Aorta (tissue), 5 donors: ENCODE results near the gene PILRB. TPM values are rescaled to one million over a fixed set of nuclear protein-coding genes. Genes with fewer than 3 reads are reported as not detected.
"Not testable (repeated sequence)": the region's sequence is repeated elsewhere in the genome, so short reads cannot be mapped to it uniquely, and the experiment has no call there.

Experiments used
- ATAC-seq: fragments of 200-7000 bp; cut with Tn5 transposase; one replicate; pipeline ENCODE4 v1.9.1; 2022; ENCODE audit warnings: moderate library complexity; ENCODE audit not compliant: low FRiP score
- DNase-seq, 2 donors: peaks; one replicate each; pipeline ENCODE4 v3.0.0-alpha.2; 2020
- H3K27ac ChIP-seq, 2 donors: one replicate each; pipeline ENCODE4 v1.5.1; 2013; ENCODE audit warnings: low read length in 2 of 2, mild to moderate bottlenecking in 2 of 2, moderate library complexity in 2 of 2, control low read depth in 1 of 2, inconsistent platforms in 1 of 2, low read depth in 1 of 2
- H3K27me3 ChIP-seq, 2 donors: one replicate each; pipeline ENCODE4 v1.6.1; 2013; ENCODE audit warnings: control low read depth in 1 of 2, low read length in 1 of 2, mild to moderate bottlenecking in 1 of 2, moderate library complexity in 1 of 2; ENCODE audit not compliant: insufficient read depth in 2 of 2, control insufficient read depth in 1 of 2
- H3K36me3 ChIP-seq, 2 donors: one replicate each; pipeline ENCODE4 v1.6.1; 2013; ENCODE audit warnings: control low read depth in 1 of 2, low read length in 1 of 2, mild to moderate bottlenecking in 1 of 2; ENCODE audit not compliant: insufficient read depth in 2 of 2, control insufficient read depth in 1 of 2
- H3K4me1 ChIP-seq, 2 donors: one replicate each; pipeline ENCODE4 v1.6.1; 2013; ENCODE audit warnings: low read length in 2 of 2, control low read depth in 1 of 2, mild to moderate bottlenecking in 1 of 2, moderate library complexity in 1 of 2; ENCODE audit not compliant: insufficient read depth in 2 of 2, control insufficient read depth in 1 of 2
- H3K4me3 ChIP-seq, 2 donors: one replicate each; pipeline ENCODE4 v1.5.1; 2013; ENCODE audit warnings: low read length in 2 of 2, control low read depth in 1 of 2, mild to moderate bottlenecking in 1 of 2
- H3K9me3 ChIP-seq: one replicate; pipeline ENCODE4 v1.6.1; 2013; ENCODE audit warnings: mild to moderate bottlenecking, low read length; ENCODE audit not compliant: control insufficient read depth
- WGBS, 2 donors: extraction: QIAGEN DNeasy Blood & Tissue Kit; methylation state at CpG; one replicate each; pipeline ENCODE4 v1.1.7; 2013; 5-methylcytosine and 5-hydroxymethylcytosine counted together
- intact Hi-C, 2 donors: fragments of 100-400 bp; cut with DNase I; formaldehyde crosslinking; loops; one replicate each; pipeline versions ENCODE4 v1.14.2 to v1.15.0; 2022
- polyA plus RNA-seq, 2 donors: library from polyadenylated mRNA; stranded (reverse); fragments of 200-250 nt; gene quantifications; one replicate each; pipeline ENCODE4 v1.2.3, GENCODE V29; 2013
- total RNA-seq, 2 donors: library from RNA; stranded (reverse); fragmentation: NEBNext Ultra II Directional; extraction: Animal tissue kit (Norgen Biotek cat#: 25700); gene quantifications; one replicate each; pipeline ENCODE4 v1.2.1, GENCODE V29; 2021
- donor health status: healthy with polysubstance abuse.
- donor health status: Bipolar disorder and iron deficiency.
- donor health status: DM: no; HTN: no; CAD: no.
- donor health status: DM: no; HTN: no; CAD: no.
- donor health status: DM: yes; HTN: yes; CAD: no.

The PILRB gene
- total and polyA plus RNA-seq, 4 donors: 13.9 to 186 (median 40.9) TPM

DNA sequence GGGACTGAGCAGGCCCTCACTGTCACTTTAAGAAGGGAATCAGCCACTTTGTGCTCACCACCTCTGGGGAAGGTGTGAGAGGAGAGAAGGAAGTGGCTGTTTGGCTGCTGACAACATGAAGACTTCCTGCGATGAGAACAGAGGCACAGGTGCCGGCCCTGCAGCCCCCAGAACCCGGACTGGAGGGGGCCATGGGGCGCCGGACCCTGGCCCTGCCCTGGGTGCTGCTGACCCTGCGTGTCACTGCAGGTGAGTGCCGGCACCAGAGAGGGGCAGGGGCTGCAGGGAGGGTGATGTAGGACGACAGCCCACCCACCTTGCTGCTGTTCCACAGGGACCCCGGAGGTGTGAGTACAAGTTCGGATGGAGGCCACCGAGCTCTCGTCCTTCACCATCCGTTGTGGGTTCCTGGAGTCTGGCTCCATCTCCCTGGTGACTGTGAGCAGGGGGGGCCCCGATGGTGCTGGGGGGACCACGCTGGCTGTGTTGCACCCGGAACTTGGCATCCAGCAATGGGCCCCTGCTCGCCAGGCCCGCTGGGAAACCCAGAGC lies 5.6 kb upstream of the PILRB start:
- peak in 1 of 2 donors; percentile 66 for DNase-seq
- H3K36me3 ChIP-seq, intact Hi-C loops, H3K4me3 ChIP-seq, H3K27ac ChIP-seq, H3K27me3 ChIP-seq, ATAC-seq, H3K4me1 ChIP-seq, H3K9me3 ChIP-seq: not testable (repeated sequence)
- 87 to 89% methylated on average over 17 to 18 of the region's 18 CpGs for WGBS, 2 donors

DNA sequence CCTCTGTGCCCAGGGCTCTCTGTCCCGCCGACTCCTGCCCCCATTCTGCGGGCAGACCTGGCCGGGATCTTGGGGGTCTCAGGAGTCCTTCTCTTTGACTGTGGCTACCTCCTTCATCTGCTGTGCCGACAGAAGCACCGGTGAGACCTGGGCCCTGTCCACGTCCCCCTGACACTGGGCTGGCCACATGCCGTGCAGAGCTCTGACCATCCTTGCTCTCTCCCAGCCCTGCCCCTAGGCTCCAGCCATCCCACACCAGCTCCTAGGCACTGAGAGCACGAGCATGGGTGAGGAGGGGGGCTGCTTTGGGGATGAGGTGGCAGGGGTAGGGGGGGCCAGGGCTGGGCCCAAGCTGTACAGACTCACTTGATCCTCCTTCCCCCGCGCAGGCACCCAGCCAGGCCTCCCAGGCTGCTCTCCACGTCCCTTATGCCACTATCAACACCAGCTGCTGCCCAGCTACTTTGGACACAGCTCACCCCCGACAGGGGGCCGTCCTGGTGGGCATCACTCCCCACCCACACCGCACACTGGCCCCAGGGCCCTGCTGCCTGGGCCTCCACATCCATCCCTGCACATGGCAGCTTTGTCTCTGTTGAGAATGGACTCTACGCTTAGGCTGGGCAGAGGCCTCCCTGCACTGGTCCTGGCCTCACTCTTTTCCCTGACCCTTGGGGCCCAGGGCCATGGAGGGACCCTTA lies 4.8 kb upstream of the PILRB start:
- Histone ChIP-seq H3K27ac (no peak overlapping the region), H3K4me3 (no peak overlapping the region), H3K9me3 (no peaks in the 10 kb centered on the region), H3K4me1 (no peaks in the 10 kb centered on the region), H3K36me3 (peaks cover 0 to under 1% of the 10 kb centered on the region in 2 donors), H3K27me3 (no peaks in the 10 kb centered on the region)
- DNase-seq (peak in 1 of 2 donors; percentile 68), ATAC-seq (no peak)
- WGBS, 2 donors: 85 to 87% methylated on average over 14 to 16 of the region's 16 CpGs
- intact Hi-C loops: no loop called here

DNA sequence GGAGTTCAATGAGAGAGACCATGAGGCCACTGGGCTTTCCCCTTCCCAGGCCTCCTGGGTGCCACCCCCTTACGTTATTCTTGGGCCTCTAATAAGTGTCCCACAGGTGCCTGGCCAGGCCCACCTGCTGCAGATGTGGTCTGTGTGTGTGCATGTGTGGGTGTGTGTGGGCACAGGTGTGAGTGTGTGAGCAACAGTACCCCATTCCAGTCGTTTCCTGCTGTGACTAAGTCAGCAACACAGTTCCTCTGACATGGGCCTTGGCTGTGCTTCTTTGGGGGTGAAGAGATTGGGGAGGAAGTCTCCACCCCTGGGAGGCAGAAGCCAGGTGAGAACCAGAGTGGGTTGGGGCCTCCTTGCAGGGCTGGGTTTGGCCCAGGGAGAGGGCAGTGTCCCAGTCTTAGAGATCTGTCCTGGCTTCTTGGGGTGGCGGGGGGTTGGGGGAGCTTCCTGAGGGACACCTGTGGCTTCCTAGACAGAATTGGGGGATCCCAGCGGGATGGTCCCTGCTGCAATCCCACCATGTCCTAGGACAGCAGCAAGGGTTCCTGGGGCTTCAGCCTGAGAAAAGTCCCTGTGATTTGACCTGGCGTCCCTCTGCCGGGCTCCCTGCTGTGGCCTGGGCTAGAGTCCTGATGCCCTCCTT lies 4.1 kb upstream of the PILRB start:
- ATAC-seq (no peak), DNase-seq (peak in 1 of 2 donors; percentile 68)
- H3K36me3 ChIP-seq: peaks cover 0 to under 1% of the 10 kb centered on the region in 2 donors
- 85 to 90% methylated on average over 6 of the region's 6 CpGs for WGBS, 2 donors
- no peaks in the 10 kb centered on the region for H3K4me1 ChIP-seq
- H3K9me3 ChIP-seq: no peaks in the 10 kb centered on the region
- H3K4me3 ChIP-seq: no peak overlapping the region
- no peaks in the 10 kb centered on the region for H3K27me3 ChIP-seq
- intact Hi-C loops: no loop called here
- H3K27ac ChIP-seq: no peak overlapping the region

DNA sequence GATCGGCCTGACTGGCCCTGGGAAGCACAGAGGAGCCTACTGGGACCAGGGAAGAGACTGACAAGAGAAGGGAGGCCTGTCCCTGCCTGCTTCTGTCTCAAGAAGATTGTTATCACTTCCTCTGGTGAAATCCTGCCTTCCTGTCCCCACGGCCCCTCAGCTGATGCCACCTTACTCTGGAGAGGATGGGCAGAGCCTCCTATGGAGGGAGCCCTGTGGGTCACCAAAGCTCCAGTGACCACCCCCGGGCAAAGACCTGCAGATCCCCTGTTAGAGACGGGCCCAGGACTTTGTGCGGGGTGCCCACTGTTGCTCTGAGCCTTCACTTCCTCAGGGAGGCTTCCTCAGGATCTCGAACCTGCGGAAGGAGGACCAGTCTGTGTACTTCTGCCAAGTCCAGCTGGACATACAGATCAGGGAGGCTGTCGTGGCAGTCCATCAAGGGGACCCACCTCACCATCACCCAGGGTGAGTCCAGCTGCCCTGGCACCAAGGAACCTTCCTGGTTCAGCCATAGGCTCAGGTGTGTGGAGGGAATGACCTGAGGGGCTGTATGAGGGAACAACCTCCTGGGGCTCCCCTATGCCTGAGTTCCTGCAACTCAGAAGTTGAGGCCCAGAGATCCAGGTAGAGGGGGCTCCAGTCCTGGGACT lies 1.4 kb upstream of the PILRB start:
- Histone ChIP-seq H3K27me3 (no peaks in the 10 kb centered on the region), H3K27ac (no peak overlapping the region), H3K4me1 (no peaks in the 10 kb centered on the region), H3K36me3 (peaks cover 1 to 7% of the 10 kb centered on the region in 2 donors), H3K9me3 (no peaks in the 10 kb centered on the region), H3K4me3 (no peak overlapping the region)
- peak in 1 of 2 donors; percentile 64 for DNase-seq
- WGBS, 2 donors: 91 to 95% methylated on average over 8 of the region's 8 CpGs
- intact Hi-C loops: no loop called here
- ATAC-seq: no peak

DNA sequence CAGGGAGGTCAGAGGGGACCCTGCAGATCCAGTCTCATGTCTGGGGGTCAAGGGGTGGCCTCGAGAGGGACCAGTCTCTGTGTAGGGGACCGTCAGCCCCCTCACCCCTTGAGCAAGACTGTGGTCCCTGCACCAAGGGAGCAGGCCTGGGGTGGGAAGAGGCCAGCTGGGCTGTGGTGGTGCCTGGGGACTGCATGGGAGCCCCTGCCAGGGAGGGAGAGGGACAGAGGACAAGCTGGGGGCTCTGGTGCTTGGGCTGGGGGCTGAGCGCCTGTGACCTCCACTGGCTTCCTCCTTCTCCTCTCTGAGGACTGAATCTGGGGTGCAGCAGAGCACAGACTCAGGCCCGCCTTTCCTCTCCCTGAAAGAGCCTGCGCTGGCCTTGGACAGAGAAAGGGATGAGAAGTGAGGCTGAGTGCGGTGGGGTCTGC lies 771 bp upstream of the PILRB start:
- Histone ChIP-seq H3K9me3 (no peaks in the 10 kb centered on the region), H3K27me3 (no peaks in the 10 kb centered on the region), H3K27ac (no peak overlapping the region), H3K36me3 (peaks cover 7% of the 10 kb centered on the region in 2 donors), H3K4me1 (no peaks in the 10 kb centered on the region), H3K4me3 (no peak overlapping the region)
- DNase-seq (peak in 1 of 2 donors; percentile 59), ATAC-seq (peak; percentile 3)
- intact Hi-C loops: no loop called here
- 88 to 95% methylated on average over 6 of the region's 6 CpGs for WGBS, 2 donors

DNA sequence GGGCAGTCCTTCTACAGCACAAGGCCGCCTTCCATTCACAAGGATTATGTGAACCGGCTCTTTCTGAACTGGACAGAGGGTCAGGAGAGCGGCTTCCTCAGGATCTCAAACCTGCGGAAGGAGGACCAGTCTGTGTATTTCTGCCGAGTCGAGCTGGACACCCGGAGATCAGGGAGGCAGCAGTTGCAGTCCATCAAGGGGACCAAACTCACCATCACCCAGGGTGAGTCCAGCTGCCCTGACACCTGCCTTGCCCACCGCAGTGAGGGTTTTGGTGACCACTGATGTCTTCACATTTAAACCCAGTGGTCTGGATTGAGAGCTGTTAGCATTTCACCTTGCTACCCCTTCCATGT lies 918 bp downstream of the PILRB start:
- WGBS, 2 donors: 90 to 94% methylated on average over 8 of the region's 8 CpGs
- Histone ChIP-seq H3K27me3 (no peaks in the 10 kb centered on the region), H3K9me3 (no peaks in the 10 kb centered on the region), H3K27ac (no peak overlapping the region), H3K36me3 (peaks cover 7% of the 10 kb centered on the region in 2 donors), H3K4me3 (no peak overlapping the region), H3K4me1 (no peaks in the 10 kb centered on the region)
- intact Hi-C loops: no loop called here
- DNase-seq (peak in 1 of 2 donors; percentile 38), ATAC-seq (no peak)

DNA sequence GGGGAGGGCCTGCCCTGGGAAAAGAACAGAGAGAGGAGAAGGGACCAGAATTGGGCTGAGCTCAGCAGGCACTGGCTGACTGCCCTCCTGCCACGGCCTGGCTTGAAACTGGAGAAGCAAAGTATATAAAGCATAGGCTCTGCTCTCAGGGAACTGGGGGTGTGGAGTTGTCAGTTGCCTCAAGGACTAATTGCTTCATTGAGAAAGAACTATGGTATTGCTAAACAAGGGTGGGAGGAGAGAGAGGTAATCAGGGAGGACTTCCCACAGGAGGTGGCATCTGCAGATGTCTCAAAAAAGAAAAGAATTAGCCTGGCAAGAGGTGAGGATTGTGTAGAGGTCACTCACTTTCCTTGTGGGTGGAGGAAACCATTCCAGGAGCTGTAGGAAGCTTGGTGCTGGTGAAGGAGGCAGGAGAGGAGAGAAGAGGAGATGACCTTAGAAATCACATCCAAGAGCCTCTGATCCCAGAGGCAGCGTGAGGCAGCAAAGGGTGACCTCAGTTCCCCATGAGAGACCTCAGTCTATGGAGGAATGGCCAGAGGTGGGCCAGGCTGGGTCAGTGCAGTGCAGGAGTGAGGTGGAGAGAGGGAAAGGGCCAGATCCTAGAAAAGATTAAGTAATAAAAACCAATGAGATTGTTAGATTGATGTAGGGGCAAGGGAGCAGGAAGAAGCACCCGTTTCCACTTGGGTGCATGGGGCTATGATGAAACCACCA lies 2.4 kb downstream of the PILRB start:
- Histone ChIP-seq H3K36me3 (peaks cover 7% of the 10 kb centered on the region in 2 donors), H3K4me3 (no peak overlapping the region), H3K9me3 (no peaks in the 10 kb centered on the region), H3K4me1 (no peaks in the 10 kb centered on the region), H3K27ac (no peak overlapping the region), H3K27me3 (no peaks in the 10 kb centered on the region)
- ATAC-seq (no peak), DNase-seq (peak in 1 of 2 donors; percentile 48)
- intact Hi-C loops: no loop called here
- WGBS, 2 donors: 86 to 89% methylated on average over 3 of the region's 3 CpGs

DNA sequence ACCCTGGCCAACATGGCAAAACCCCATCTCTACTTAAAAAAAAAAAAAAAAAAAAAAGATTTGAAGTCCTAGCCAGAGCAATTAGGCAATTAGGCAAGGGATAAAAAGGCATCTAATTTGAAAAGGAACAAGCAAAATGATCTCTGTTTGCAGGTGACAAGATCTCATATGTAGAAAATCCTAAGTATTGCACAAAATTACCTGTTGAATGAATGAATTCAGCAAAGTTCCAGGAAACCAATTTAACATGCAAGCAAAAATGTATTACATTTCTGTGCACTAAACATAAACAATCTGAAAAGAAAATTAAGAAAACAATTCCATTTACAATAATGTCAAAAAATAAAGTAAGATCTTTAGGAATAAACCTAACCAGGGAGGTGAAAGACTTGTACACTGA lies 5.2 kb downstream of the PILRB start:
- ATAC-seq (no peak), DNase-seq (no peak)
- Histone ChIP-seq H3K27ac (no peak overlapping the region), H3K4me3 (no peak overlapping the region), H3K27me3 (no peaks in the 10 kb centered on the region), H3K9me3 (no peaks in the 10 kb centered on the region), H3K4me1 (no peaks in the 10 kb centered on the region), H3K36me3 (peaks cover 7% of the 10 kb centered on the region in 2 donors)
- intact Hi-C loops: no loop called here
